ENCODE measurements around the gene RCOR1.
A peak's percentile ranks its signal among the peaks of the same experiment; 100 is the strongest.

DNA sequence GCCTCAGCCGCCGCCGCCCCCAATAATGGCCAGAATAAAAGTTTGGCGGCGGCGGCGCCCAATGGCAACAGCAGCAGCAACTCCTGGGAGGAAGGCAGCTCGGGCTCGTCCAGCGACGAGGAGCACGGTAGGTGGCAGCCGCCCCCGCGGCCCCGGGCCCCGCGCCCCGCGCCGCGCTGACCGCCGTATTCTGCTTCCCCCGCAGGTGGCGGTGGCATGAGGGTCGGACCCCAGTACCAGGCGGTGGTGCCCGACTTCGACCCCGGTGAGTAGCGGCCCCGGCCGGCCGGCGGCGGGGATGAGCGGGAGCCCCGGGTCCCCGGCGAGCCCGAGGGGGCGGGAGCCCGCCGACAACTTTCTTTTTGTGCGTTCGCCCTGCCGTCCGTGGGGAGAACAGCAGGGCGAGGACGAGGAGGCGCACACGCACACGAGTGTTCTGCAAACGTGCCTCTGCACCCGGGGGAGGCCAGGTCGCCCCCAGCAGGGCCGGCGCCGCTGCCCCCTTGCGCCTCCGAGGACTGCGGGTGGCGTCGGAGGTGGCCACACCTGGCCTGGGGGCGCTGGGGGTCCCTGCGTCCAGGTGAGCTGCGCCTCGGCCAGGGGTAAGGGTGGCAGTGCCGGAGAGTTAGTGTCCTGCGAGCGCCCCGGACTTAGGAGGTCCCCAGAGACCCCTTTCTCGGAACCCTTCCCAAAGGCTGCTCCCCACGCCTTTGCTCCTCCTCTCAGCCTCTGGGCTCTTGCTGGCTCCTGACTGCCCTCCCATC is 794 bp downstream of the RCOR1 start:
- TF ChIP-seq EP300 (IDR thresholded peaks at IDR 0.05): no peak
- TF ChIP-seq, protein P1, sequence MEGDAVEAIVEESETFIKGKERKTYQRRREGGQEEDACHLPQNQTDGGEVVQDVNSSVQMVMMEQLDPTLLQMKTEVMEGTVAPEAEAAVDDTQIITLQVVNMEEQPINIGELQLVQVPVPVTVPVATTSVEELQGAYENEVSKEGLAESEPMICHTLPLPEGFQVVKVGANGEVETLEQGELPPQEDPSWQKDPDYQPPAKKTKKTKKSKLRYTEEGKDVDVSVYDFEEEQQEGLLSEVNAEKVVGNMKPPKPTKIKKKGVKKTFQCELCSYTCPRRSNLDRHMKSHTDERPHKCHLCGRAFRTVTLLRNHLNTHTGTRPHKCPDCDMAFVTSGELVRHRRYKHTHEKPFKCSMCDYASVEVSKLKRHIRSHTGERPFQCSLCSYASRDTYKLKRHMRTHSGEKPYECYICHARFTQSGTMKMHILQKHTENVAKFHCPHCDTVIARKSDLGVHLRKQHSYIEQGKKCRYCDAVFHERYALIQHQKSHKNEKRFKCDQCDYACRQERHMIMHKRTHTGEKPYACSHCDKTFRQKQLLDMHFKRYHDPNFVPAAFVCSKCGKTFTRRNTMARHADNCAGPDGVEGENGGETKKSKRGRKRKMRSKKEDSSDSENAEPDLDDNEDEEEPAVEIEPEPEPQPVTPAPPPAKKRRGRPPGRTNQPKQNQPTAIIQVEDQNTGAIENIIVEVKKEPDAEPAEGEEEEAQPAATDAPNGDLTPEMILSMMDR (IDR thresholded peaks at IDR 0.05): peak; percentile 31 to 85 (median 65)

Measured in upper lobe of left lung (tissue), 4 donors.